GM18502 (cell line): ENCODE data around the gene DLX6.

Experiments
- ATAC-seq: cut with Tn5 transposase; IDR thresholded peaks from one replicate; pipeline ENCODE4 v1.9.1; 2021; ENCODE audit warnings: mild to moderate bottlenecking; ENCODE audit not compliant: unreplicated experiment, poor library complexity

Gene DLX6

GRCh38 chr7:97009753-97010732 is 4.7 kb downstream of the DLX6 start:
- no peak for ATAC-seq

- no peak for ATAC-seq
Observed at GRCh38 chr7:97011104-97011503, 5.8 kb downstream of the DLX6 start.

GRCh38 chr7:97011536-97012364 is 6.4 kb downstream of the DLX6 start:
- no peak for ATAC-seq

DNA sequence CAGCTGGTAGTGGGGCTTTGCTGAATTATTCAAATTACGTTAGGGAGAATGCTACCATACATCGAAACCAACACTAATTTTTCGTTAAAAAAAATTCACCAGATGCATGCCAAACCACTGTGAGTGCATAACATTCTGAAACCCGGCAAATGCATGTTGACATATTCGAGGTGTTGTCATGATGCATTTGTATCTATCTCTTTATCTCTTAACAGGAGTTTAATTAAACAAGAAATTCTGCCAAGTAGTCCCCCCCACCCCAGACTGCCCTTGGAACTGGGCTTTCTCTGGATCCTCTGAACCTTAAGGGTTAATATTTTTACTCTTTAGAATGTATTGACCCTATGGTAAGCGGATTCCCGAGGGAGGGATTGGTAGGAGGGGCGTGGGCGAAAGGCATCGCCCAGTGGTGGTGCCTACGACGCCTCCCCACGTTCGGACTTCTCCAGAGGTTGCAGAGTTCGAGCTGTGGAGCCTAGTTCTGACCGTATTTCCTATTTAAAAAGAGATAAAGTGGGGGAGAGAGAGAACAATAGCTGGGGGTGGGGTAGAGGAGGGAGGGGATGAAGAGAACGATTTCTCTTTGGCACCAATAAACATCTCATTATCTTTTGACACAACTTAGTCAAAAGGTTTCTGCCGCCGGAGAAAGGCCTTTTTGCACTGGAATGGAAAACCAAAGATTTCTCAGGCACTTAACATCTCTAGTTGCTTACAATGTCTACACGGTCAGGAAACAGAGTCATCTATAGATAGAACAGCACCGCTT is 7.2 kb downstream of the DLX6 start:
- no peak for ATAC-seq

DNA sequence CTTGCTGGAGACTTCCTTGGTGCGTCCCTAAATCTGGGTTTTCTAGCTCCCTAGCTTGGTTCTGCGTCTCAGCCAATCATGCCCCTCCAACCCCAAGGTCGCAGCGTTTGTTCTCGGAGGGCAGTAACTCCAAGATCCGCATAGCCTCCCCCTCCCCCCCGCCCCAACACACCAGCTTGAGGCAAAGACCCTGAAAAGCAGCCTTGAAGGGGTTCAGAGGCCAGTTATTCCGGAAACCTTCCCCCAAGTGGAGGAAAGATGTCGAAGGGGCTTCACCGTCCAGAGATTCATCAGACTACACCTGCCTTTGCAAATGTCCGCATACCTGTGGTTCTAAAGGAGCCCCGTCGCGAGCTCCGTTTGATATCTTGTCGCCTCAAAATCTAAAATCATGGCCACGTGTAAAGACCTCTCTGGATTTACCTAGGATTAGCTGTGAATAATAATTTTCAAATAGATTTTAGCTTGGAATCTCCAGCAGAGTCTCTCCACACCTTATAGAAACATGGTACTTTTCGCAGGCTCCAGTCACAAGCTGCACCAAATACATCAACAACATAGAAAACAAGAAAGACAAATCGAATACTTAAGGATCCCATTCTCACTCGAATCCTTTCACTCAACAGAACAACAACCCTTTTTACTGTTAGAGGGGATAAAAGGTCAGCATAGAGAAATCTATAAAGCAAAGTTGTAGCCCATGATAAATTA is 7.9 kb downstream of the DLX6 start:
- no peak for ATAC-seq

- ATAC-seq = no peak
Observed at GRCh38 chr7:97013845-97014134, 8.4 kb downstream of the DLX6 start.

- no peak for ATAC-seq
Observed at GRCh38 chr7:97014145-97014750, 8.9 kb downstream of the DLX6 start.

GRCh38 chr7:97015279-97015678 is 9.9 kb downstream of the DLX6 start:
- no peak for ATAC-seq

GRCh38 chr7:97015756-97016380 is 10.5 kb downstream of the DLX6 start:
- ATAC-seq = no peak

- no peak for ATAC-seq
Observed at GRCh38 chr7:97016381-97017191, 11.2 kb downstream of the DLX6 start.

- ATAC-seq = no peak
Observed at GRCh38 chr7:97017192-97018125, 12.1 kb downstream of the DLX6 start.

GRCh38 chr7:97018126-97018601 is 12.8 kb downstream of the DLX6 start:
- no peak for ATAC-seq

DNA sequence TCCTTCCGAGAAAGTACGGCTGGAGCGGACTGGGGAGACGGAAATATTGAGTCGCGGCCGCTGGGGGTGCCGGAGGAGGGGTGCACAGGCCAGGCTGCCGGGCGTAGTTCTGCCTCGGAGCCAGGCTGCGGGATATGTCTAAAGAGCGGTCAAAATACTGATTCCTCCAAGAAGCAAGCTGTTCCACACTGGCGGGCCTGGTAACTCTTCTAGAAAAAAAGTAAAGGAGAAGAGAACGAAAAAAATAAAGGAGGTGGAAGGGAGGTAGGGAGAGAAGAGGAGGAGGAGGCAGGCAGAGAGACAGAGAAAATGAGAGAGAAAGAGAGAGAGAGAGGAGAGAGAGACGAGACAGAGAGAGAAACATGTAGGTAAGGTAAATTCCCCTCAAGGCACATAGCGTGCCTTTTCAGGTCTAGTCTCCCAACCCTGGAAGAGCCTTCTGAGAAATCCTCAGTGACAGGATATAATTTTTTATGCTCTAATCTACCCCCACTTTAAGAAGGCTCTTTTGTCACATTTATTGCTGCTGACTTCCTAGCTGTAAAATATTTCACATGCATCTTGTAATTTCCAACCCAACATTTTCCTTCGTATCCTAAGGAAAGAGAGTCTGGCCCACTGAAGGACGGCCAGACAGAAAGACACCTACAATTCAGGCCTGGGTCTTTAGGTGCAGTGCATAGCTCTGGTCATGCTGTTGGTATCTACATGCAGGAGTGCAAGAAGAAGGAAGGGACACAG is 13.6 kb downstream of the DLX6 start:
- no peak for ATAC-seq

DNA sequence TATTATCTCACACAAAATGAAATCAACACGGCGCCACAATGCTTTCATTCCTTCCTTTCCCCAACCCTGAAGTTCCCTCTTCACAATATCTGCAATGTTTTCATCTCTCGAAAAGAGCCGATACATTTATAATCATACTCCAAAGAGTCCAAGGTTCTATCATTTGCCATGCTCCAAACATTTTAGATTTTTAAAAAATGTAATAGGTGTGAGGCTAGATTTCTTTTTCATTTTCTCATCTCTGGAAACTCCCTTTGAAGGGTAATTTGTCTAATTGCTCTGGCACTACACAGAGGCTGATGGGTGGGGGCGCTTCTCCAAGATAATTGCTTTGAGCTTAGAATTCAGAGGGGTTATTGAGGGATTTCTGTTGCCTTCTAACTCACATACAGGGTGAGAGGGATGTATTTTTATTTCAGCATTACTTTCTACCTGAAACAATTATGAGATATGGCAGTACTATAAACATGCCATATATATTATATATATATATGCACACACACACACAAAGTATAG is 14.4 kb downstream of the DLX6 start:
- no peak for ATAC-seq

GRCh38 chr7:97020601-97020995 is 15.2 kb downstream of the DLX6 start:
- no peak for ATAC-seq

DNA sequence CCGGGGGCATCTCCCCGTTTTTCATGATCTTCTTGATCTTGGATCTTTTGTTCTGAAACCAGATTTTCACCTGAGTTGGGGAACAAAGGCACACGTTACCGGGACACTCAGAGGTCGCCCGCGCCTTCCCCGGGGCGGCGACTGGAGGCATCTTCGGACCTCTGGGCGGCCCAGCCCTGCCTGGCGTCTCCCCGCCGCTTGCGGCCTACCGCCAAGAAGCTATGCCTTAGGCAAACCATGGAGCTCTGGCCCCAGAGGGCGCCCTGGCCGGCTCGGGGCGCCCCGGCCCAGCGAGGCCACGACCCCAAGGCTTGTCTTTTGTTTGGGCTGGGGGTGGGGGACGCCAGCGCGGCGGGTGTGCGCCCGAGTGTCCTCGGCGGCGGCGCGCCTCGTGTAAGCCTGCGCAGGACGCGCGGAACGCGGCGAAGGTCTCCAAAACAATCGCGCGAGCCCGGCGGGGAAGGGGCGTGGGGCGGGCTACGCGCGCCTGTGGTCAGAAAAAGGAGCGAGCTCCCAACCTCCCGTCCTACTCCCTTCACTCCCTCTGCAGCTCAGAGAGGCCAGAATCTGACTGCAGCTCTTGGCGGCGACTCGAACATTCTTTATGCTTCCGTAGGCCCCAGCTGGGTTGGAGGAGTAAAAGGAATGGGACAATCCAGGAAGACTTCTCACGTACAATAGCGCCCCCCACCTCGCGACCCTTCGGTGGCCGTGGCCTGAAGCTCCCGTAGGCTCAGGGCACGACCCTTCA is 15.8 kb downstream of the DLX6 start:
- no peak for ATAC-seq
